Suprapubic skin (tissue), 4 donors: ENCODE measurements around the gene CTNNA1.
"Not testable (repeated sequence)": the region's sequence is repeated elsewhere in the genome, so short reads cannot be mapped to it uniquely, and the experiment has no call there.

Source experiments
- EP300 ChIP-seq: sonication (generic); formaldehyde crosslinking; IDR thresholded peaks from one replicate; pipeline ENCODE4 v1.6.1; 2017; ENCODE audit warnings: antibody characterized with exemption
- POLR2A ChIP-seq, 2 donors: fragments of 450-650 bp; IDR thresholded peaks; one replicate each; pipeline ENCODE4 v1.6.1; 2017; ENCODE audit warnings: antibody characterized with exemption in 2 of 2, mild to moderate bottlenecking in 2 of 2, moderate library complexity in 2 of 2
- POLR2AphosphoS5 ChIP-seq, 3 donors: sonication (generic); formaldehyde crosslinking; IDR thresholded peaks; one replicate each; pipeline ENCODE4 v1.6.1; 2017; ENCODE audit warnings: antibody characterized with exemption in 3 of 3
- TF ChIP-seq, protein P1 (sequence below), 2 donors: fragments of 200-600 bp in 1 of 2; fragments of 450-650 bp in 1 of 2; sonication (generic) in 1 of 2; IDR thresholded peaks; one replicate each; pipeline ENCODE4 v1.5.1; 2016 to 2019; ENCODE audit warnings: antibody characterized with exemption in 2 of 2, mild to moderate bottlenecking in 1 of 2, moderate library complexity in 1 of 2

DNA sequence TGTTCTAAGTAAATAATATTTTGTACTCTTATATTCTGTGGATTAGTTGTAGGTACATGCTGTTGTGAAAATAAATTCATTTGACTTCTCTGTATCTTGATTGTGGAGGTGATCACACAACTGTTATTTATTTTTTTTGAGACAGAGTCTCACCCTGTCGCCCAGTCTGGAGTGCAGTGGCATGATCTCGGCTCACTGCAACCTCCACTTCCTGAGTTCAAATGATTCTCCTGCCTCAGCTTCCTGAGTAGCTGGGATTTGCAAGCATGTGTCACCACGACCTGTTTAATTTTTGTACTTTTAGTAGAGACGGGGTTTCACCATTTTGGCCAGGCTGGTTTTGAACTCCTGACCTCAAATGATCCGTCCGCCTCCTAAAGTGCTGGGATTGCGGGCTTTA is 7.9 kb downstream of the CTNNA1 start:
- not testable (repeated sequence) for TF ChIP-seq EP300; POLR2AphosphoS5 (IDR thresholded peaks at IDR 0.05); POLR2A (IDR thresholded peaks at IDR 0.05)
- TF ChIP-seq, protein P1, sequence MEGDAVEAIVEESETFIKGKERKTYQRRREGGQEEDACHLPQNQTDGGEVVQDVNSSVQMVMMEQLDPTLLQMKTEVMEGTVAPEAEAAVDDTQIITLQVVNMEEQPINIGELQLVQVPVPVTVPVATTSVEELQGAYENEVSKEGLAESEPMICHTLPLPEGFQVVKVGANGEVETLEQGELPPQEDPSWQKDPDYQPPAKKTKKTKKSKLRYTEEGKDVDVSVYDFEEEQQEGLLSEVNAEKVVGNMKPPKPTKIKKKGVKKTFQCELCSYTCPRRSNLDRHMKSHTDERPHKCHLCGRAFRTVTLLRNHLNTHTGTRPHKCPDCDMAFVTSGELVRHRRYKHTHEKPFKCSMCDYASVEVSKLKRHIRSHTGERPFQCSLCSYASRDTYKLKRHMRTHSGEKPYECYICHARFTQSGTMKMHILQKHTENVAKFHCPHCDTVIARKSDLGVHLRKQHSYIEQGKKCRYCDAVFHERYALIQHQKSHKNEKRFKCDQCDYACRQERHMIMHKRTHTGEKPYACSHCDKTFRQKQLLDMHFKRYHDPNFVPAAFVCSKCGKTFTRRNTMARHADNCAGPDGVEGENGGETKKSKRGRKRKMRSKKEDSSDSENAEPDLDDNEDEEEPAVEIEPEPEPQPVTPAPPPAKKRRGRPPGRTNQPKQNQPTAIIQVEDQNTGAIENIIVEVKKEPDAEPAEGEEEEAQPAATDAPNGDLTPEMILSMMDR (IDR thresholded peaks at IDR 0.05): not testable (repeated sequence)
